H1 (cell line): ENCODE data around the gene CUBN. TPM values are rescaled to one million over a fixed set of nuclear protein-coding genes. Genes with fewer than 3 reads are reported as not detected.

Source experiments
- CTCF ChIA-PET: fragments of 300-600 bp; sonication (Branson Sonifier 250); formaldehyde crosslinking; loops from one replicate; lab custom pipeline; 2021; ENCODE audit not compliant: partially characterized antibody; lab: Charles Lee
- POLR2A ChIA-PET: fragments of 300-600 bp; sonication (Branson Sonifier 250); formaldehyde crosslinking; loops from one replicate; lab custom pipeline; 2021; ENCODE audit warnings: inconsistent platforms; ENCODE audit not compliant: partially characterized antibody; lab: Charles Lee
- DNase-seq, 2 experiments: peaks; one replicate each; pipeline versions ENCODE4 v3.0.0 to v3.0.0-alpha.2; 2010 to 2022; ENCODE audit warnings: low spot score in 2 of 2, low read depth in 1 of 2, mixed read lengths in 1 of 2
- FAIRE-seq: peaks from 2 replicates; lab custom pipeline; 2011; peaks lifted over from hg19 to GRCh38; lab: Jason Lieb, UNC
- H2AFZ ChIP-seq: 2 replicates; pipeline ENCODE4 v1.8.1; 2012; ENCODE audit warnings: low read length, inconsistent platforms
- H2AK5ac ChIP-seq: 2 replicates; pipeline ENCODE4 v1.6.1; 2013; ENCODE audit warnings: low read depth, low read length
- H2BK120ac ChIP-seq: replicated peaks from 2 replicates; pipeline ENCODE3; 2013; ENCODE audit warnings: low read depth, low read length, inconsistent platforms
- H2BK12ac ChIP-seq: 2 replicates; pipeline ENCODE4 v1.6.1; 2013; ENCODE audit warnings: low read depth, low read length
- H2BK15ac ChIP-seq: 2 replicates; pipeline ENCODE4 v1.6.1; 2013; ENCODE audit warnings: low read length
- H2BK20ac ChIP-seq: 2 replicates; pipeline ENCODE4 v1.6.1; 2013; ENCODE audit warnings: low read length
- H2BK5ac ChIP-seq: 2 replicates; pipeline ENCODE4 v1.6.1; 2013; ENCODE audit warnings: low read depth, low read length
- H3K14ac ChIP-seq: 2 replicates; pipeline ENCODE4 v1.6.1; 2013; ENCODE audit warnings: inconsistent platforms; ENCODE audit not compliant: insufficient read length
- H3K18ac ChIP-seq: 2 replicates; pipeline ENCODE4 v1.6.1; 2013; ENCODE audit warnings: low read length; ENCODE audit errors: extremely low read depth
- H3K23ac ChIP-seq: 2 replicates; pipeline ENCODE4 v1.6.1; 2013; ENCODE audit warnings: inconsistent platforms; ENCODE audit not compliant: insufficient read length
- H3K23me2 ChIP-seq: 2 replicates; pipeline ENCODE4 v1.6.1; 2013; ENCODE audit warnings: low read depth, low read length
- H3K27ac ChIP-seq: 2 replicates; pipeline ENCODE4 v1.6.1; 2011; ENCODE audit warnings: low read depth, low read length, inconsistent platforms
- H3K27me3 ChIP-seq, 4 experiments: replicated peaks in 1 of 4; 1 replicate in 1 of 4; 2 replicates in 3 of 4; pipeline versions ENCODE4 v1.6.1 to v1.8.1; 2011 to 2013; ENCODE audit warnings: low read length in 3 of 4, mild to moderate bottlenecking in 3 of 4, inconsistent platforms in 2 of 4, mixed read lengths in 2 of 4, moderate library complexity in 1 of 4; ENCODE audit not compliant: control insufficient read depth in 3 of 4, insufficient read depth in 3 of 4; ENCODE audit errors: extremely low read depth in 1 of 4
- H3K36me3 ChIP-seq, 4 experiments: 2 replicates each; pipeline versions ENCODE4 v1.6.1 to v1.8.1; 2011 to 2013; ENCODE audit warnings: mild to moderate bottlenecking in 4 of 4, low read length in 3 of 4, moderate library complexity in 2 of 4, control low read depth in 1 of 4, inconsistent platforms in 1 of 4; ENCODE audit not compliant: insufficient read depth in 4 of 4, control insufficient read depth in 2 of 4
- H3K4ac ChIP-seq: replicated peaks from 2 replicates; pipeline ENCODE3; 2013; ENCODE audit warnings: low read length, low read depth, mixed read lengths, inconsistent platforms; ENCODE audit not compliant: insufficient read length
- H3K4me1 ChIP-seq, 4 experiments: replicated peaks in 1 of 4; 1 replicate in 1 of 4; 2 replicates in 3 of 4; pipeline versions ENCODE4 v1.6.1 to v1.8.1; 2011 to 2013; ENCODE audit warnings: low read length in 3 of 4, inconsistent platforms in 2 of 4, mixed read lengths in 1 of 4; ENCODE audit not compliant: insufficient read depth in 4 of 4, control insufficient read depth in 3 of 4
- H3K4me2 ChIP-seq, 2 experiments: 2 replicates each; pipeline versions ENCODE4 v1.6.1 to v1.8.1; 2011 to 2013; ENCODE audit warnings: low read depth in 2 of 2, low read length in 2 of 2, control low read depth in 1 of 2, inconsistent platforms in 1 of 2, mild to moderate bottlenecking in 1 of 2; ENCODE audit not compliant: insufficient read depth in 1 of 2
- H3K4me3 ChIP-seq, 4 experiments: fragments of 200-600, 300-600 bp in 1 of 4; sonication (generic), shearing (Covaris generic), sonication (Bioruptor Twin) in 1 of 4; 2 replicates each; pipeline versions ENCODE4 v1.5.1 to v1.8.1; 2011 to 2016; ENCODE audit warnings: low read length in 4 of 4, low read depth in 3 of 4, control low read depth in 2 of 4, inconsistent platforms in 2 of 4, mild to moderate bottlenecking in 2 of 4, mixed read lengths in 1 of 4, moderate library complexity in 1 of 4; ENCODE audit not compliant: insufficient read depth in 2 of 4; ENCODE audit errors: extremely low read depth in 1 of 4
- H3K56ac ChIP-seq: replicated peaks from 2 replicates; pipeline ENCODE3; 2013; ENCODE audit warnings: low read depth, mild to moderate bottlenecking, mixed read lengths, low read length, inconsistent platforms; ENCODE audit not compliant: insufficient read length
- H3K79me1 ChIP-seq: 2 replicates; pipeline ENCODE4 v1.6.1; 2013; ENCODE audit warnings: low read depth, low read length, control low read depth
- H3K79me2 ChIP-seq, 2 experiments: 2 replicates each; pipeline versions ENCODE4 v1.6.1 to v1.8.1; 2012 to 2013; ENCODE audit warnings: low read length in 2 of 2, mild to moderate bottlenecking in 2 of 2, inconsistent platforms in 1 of 2; ENCODE audit not compliant: insufficient read depth in 2 of 2, control insufficient read depth in 1 of 2
- H3K9ac ChIP-seq, 4 experiments: replicated peaks in 1 of 4; 1 replicate in 1 of 4; 2 replicates in 3 of 4; pipeline versions ENCODE4 v1.6.1 to v1.8.1; 2011 to 2013; ENCODE audit warnings: low read depth in 3 of 4, low read length in 3 of 4, control low read depth in 2 of 4, mild to moderate bottlenecking in 2 of 4, moderate library complexity in 2 of 4, inconsistent platforms in 1 of 4; ENCODE audit errors: extremely low read depth in 1 of 4
- H3K9me3 ChIP-seq, 2 experiments: 2 replicates each; pipeline versions ENCODE4 v1.6.1 to v1.8.1; 2012 to 2013; ENCODE audit warnings: mild to moderate bottlenecking in 2 of 2, moderate library complexity in 2 of 2, control low read depth in 1 of 2, inconsistent platforms in 1 of 2, low read depth in 1 of 2, low read length in 1 of 2, mixed read lengths in 1 of 2; ENCODE audit not compliant: insufficient read depth in 2 of 2
- H4K20me1 ChIP-seq, 2 experiments: replicated peaks in 1 of 2; 2 replicates each; pipeline versions ENCODE3 to v1.8.1; 2011 to 2013; ENCODE audit warnings: inconsistent platforms in 2 of 2, low read length in 2 of 2, mild to moderate bottlenecking in 1 of 2; ENCODE audit not compliant: insufficient read depth in 2 of 2, control insufficient read depth in 1 of 2
- H4K5ac ChIP-seq: 2 replicates; pipeline ENCODE4 v1.6.1; 2013; ENCODE audit warnings: low read length, low read depth, mixed read lengths, inconsistent platforms; ENCODE audit not compliant: insufficient read length
- H4K8ac ChIP-seq: 2 replicates; pipeline ENCODE4 v1.8.0; 2013; ENCODE audit warnings: mild to moderate bottlenecking, moderate library complexity, low read length, inconsistent platforms; ENCODE audit not compliant: insufficient read depth; ENCODE audit errors: extremely low read depth
- H4K91ac ChIP-seq: replicated peaks from 2 replicates; pipeline ENCODE3; 2013; ENCODE audit warnings: low read length, mixed read lengths, inconsistent platforms; ENCODE audit not compliant: insufficient read length
- BRCA1 ChIP-seq: IDR thresholded peaks from 2 replicates; pipeline ENCODE4 v1.6.1; 2012; ENCODE audit warnings: low read depth, low read length, improper control_type of control experiment
- CBX5 ChIP-seq: fragments of 300-800, 300-1000 bp; sonication (generic); IDR thresholded peaks from 2 replicates; pipeline ENCODE4 v1.7.1; 2016; ENCODE audit warnings: antibody characterized with exemption, low read length, low read depth
- CBX8 ChIP-seq: fragments of 300-800, 300-1000 bp; sonication (generic); IDR thresholded peaks from 2 replicates; pipeline ENCODE4 v1.7.1; 2016; ENCODE audit warnings: low read depth, low read length, borderline replicate concordance
- CEBPB ChIP-seq: IDR thresholded peaks from 2 replicates; pipeline ENCODE4 v1.6.1; 2012; ENCODE audit warnings: low read depth, low read length
- CHD1 ChIP-seq: IDR thresholded peaks from 2 replicates; pipeline ENCODE4 v1.6.1; 2012; ENCODE audit warnings: low read depth, low read length, improper control_type of control experiment
- CREB1 ChIP-seq: IDR thresholded peaks from 2 replicates; pipeline ENCODE4 v1.6.1; 2012; ENCODE audit warnings: inconsistent platforms
- JUND ChIP-seq: IDR thresholded peaks from 2 replicates; pipeline ENCODE4 v1.6.1; 2011; ENCODE audit warnings: mild to moderate bottlenecking, improper control_type of control experiment, low read length
- KDM5A ChIP-seq: fragments of 200-600 bp; IDR thresholded peaks from 2 replicates; pipeline ENCODE4 v1.7.1; 2012; ENCODE audit warnings: mild to moderate bottlenecking, low read length, inconsistent platforms, mixed read lengths
- NANOG ChIP-seq: IDR thresholded peaks from 2 replicates; pipeline ENCODE4 v1.6.1; 2011; ENCODE audit warnings: low read length, low read depth, mild to moderate bottlenecking, inconsistent platforms; ENCODE audit not compliant: insufficient read depth, poor library complexity, severe bottlenecking
- SIX5 ChIP-seq: IDR thresholded peaks from 2 replicates; pipeline ENCODE4 v1.6.1; 2011; ENCODE audit warnings: mild to moderate bottlenecking, low read depth, low read length
- SRF ChIP-seq: IDR thresholded peaks from 2 replicates; pipeline ENCODE4 v1.6.1; 2011; ENCODE audit warnings: mild to moderate bottlenecking, low read depth, low read length, moderate library complexity
- TBP ChIP-seq: IDR thresholded peaks from 2 replicates; pipeline ENCODE4 v1.6.1; 2011; ENCODE audit warnings: low read depth, low read length, improper control_type of control experiment
- YY1 ChIP-seq: IDR thresholded peaks from 2 replicates; pipeline ENCODE4 v1.6.1; 2011; ENCODE audit warnings: low read depth, mild to moderate bottlenecking, low read length
- WGBS, 2 experiments: shearing (Covaris generic) in 1 of 2; methylation state at CpG; one replicate each; pipeline versions ENCODE4 v1.1.6 to v1.1.7; 2013 to 2015; ENCODE audit warnings: low lambda C conversion rate in 2 of 2, mixed read lengths in 2 of 2, inconsistent platforms in 1 of 2, low coverage in 1 of 2, missing lambda C conversion rate in 1 of 2; ENCODE audit not compliant: insufficient replicate concordance in 2 of 2, insufficient coverage in 1 of 2, insufficient read length in 1 of 2; ENCODE audit errors: extremely low coverage in 1 of 2, missing lambda C conversion rate in 1 of 2; 5-methylcytosine and 5-hydroxymethylcytosine counted together
- polyA plus RNA-seq, 7 experiments: library from polyadenylated mRNA; depleted of rRNA in 3 of 7; stranded (reverse) in 5 of 7; unstranded in 2 of 7; fragments of >200 nt in 5 of 7; fragments of 200-250 nt in 2 of 7; gene quantifications; 1 replicate in 5 of 7; 2 replicates in 1 of 7; 4 replicates in 1 of 7; pipeline versions ENCODE4 v1.2.1 to v1.2.3, GENCODE V29; 2011 to 2013; ENCODE audit warnings: missing spikeins in 2 of 7, mixed read lengths in 2 of 7
- total RNA-seq: library from RNA; stranded (reverse); fragmentation: NEBNext Ultra II Directional; extraction: Animal tissue kit (Norgen Biotek cat#: 25700); gene quantifications from 2 replicates; pipeline ENCODE4 v1.2.1, GENCODE V29; 2021

The CUBN gene
- total and polyA plus RNA-seq, 2 of the 8 experiments (the other 6 are each of a cell fraction or from before 2014, with no cell fraction given), result 0.04 to 0.08 TPM

GRCh38 chr10:17088118-17088806 lies 41.3 kb downstream of the CUBN start:
- Histone ChIP-seq H4K8ac (no peak overlapping the region), H3K4me2 (no peak overlapping the region), H3K9ac (no peak overlapping the region), H3K18ac (no peak overlapping the region), H3K4me1 (no peaks in the 10 kb centered on the region), H2AFZ (no peak overlapping the region), H4K5ac (no peak overlapping the region), H4K91ac (no peak overlapping the region), H2BK15ac (no peak overlapping the region), H3K27me3 (no peaks in the 10 kb centered on the region), H3K79me1 (no peaks in the 10 kb centered on the region), H4K20me1 (no peaks in the 10 kb centered on the region), H3K4me3 (no peak overlapping the region), H2BK12ac (no peak overlapping the region), H2AK5ac (no peak overlapping the region), H3K4ac (no peak overlapping the region), H3K79me2 (no peaks in the 10 kb centered on the region), H2BK120ac (no peak overlapping the region), H3K27ac (no peak overlapping the region), H2BK5ac (no peak overlapping the region), H3K23ac (no peak overlapping the region), H3K36me3 (no peaks in the 10 kb centered on the region), H3K9me3 (no peaks in the 10 kb centered on the region), H2BK20ac (no peak overlapping the region), H3K23me2 (no peaks in the 10 kb centered on the region)
- DNase-seq (no peak), FAIRE-seq (no peak)
- ChIA-PET CTCF (no interaction called here), POLR2A (no interaction called here)
- 93% methylated on average over 5 of the region's 5 CpGs; no CpG with 5 or more reads in 1 of the 2 experiments for WGBS, 2 experiments
- TF ChIP-seq YY1 (no peak), SRF (no peak), CHD1 (no peak), SIX5 (no peak), CBX5 (no peak), KDM5A (no peak), BRCA1 (no peak), CBX8 (no peak), NANOG (no peak), JUND (no peak), CEBPB (no peak), TBP (no peak), CREB1 (no peak)
- TF ChIP-seq, all 59 proteins: peak for 0
- no peak overlapping the region for H3K56ac ChIP-seq
- H3K14ac ChIP-seq, result no peak overlapping the region
